Ishikawa (cell line): ENCODE measurements around the gene SYNE3.

Experiments used
- CEBPB ChIP-seq: IDR thresholded peaks from 2 replicates; pipeline ENCODE4 v1.6.1; 2012
- CREB1 ChIP-seq: IDR thresholded peaks from 2 replicates; pipeline ENCODE4 v1.6.1; 2012; ENCODE audit warnings: low read depth
- EGR1 ChIP-seq: IDR thresholded peaks from 2 replicates; pipeline ENCODE4 v1.6.1; 2012
- EP300 ChIP-seq: IDR thresholded peaks from 2 replicates; pipeline ENCODE4 v1.6.1; 2012; ENCODE audit warnings: borderline replicate concordance
- FOXM1 ChIP-seq: IDR thresholded peaks from 2 replicates; pipeline ENCODE4 v1.6.1; 2012; ENCODE audit warnings: low read depth, borderline replicate concordance
- MAX ChIP-seq: IDR thresholded peaks from 2 replicates; pipeline ENCODE4 v1.6.1; 2012
- NFIC ChIP-seq: IDR thresholded peaks from 2 replicates; pipeline ENCODE4 v1.6.1; 2012
- RAD21 ChIP-seq: IDR thresholded peaks from 2 replicates; pipeline ENCODE4 v1.6.1; 2012; ENCODE audit warnings: low read depth
- REST ChIP-seq: IDR thresholded peaks from 2 replicates; pipeline ENCODE4 v1.6.1; 2012; ENCODE audit warnings: low read depth, mild to moderate bottlenecking
- TAF1 ChIP-seq: IDR thresholded peaks from 2 replicates; pipeline ENCODE4 v1.6.1; 2012; ENCODE audit warnings: low read depth, mild to moderate bottlenecking
- TCF12 ChIP-seq: IDR thresholded peaks from 2 replicates; pipeline ENCODE4 v1.6.1; 2012; ENCODE audit warnings: low read depth
- TEAD4 ChIP-seq: IDR thresholded peaks from 2 replicates; pipeline ENCODE4 v1.6.1; 2012
- USF1 ChIP-seq: IDR thresholded peaks from 2 replicates; pipeline ENCODE4 v1.6.1; 2012
- YY1 ChIP-seq: IDR thresholded peaks from 2 replicates; pipeline ENCODE4 v1.6.1; 2012; ENCODE audit warnings: low read depth
- ZBTB7A ChIP-seq: IDR thresholded peaks from 2 replicates; pipeline ENCODE4 v1.6.1; 2012; ENCODE audit warnings: low read depth

Gene SYNE3

GRCh38 chr14:95505030-95505589 lies 11.3 kb downstream of the SYNE3 start:
- TF ChIP-seq CREB1: no peak
- TF ChIP-seq YY1: no peak
- no peak for TF ChIP-seq EP300
- no peak for TF ChIP-seq TAF1

- TF ChIP-seq TAF1 (no peak), YY1 (no peak), ZBTB7A (no peak), EP300 (no peak), FOXM1 (no peak), REST (no peak), CREB1 (no peak), EGR1 (no peak), MAX (no peak), TCF12 (no peak)
These were observed 12.1 kb downstream of the SYNE3 start for GRCh38 chr14:95504135-95505029.

- TF ChIP-seq CEBPB (no peak), TEAD4 (no peak), EGR1 (no peak), NFIC (no peak), FOXM1 (no peak), TCF12 (no peak), RAD21 (no peak), CREB1 (no peak), REST (no peak), MAX (no peak), YY1 (no peak), TAF1 (no peak), EP300 (no peak), ZBTB7A (no peak), USF1 (no peak)
These were observed 12.9 kb downstream of the SYNE3 start for GRCh38 chr14:95503365-95504134.

- TF ChIP-seq FOXM1: no peak
- TF ChIP-seq CREB1: no peak
- no peak for TF ChIP-seq EGR1
- no peak for TF ChIP-seq TAF1
- TF ChIP-seq CEBPB: no peak
- no peak for TF ChIP-seq TEAD4
- TF ChIP-seq NFIC: no peak
- no peak for TF ChIP-seq YY1
- no peak for TF ChIP-seq EP300
These were observed 14.0 kb downstream of the SYNE3 start for GRCh38 chr14:95502381-95502950.

GRCh38 chr14:95500772-95501401 lies 15.6 kb downstream of the SYNE3 start:
- TF ChIP-seq EP300 (no peak), REST (no peak), EGR1 (no peak), TEAD4 (no peak), FOXM1 (no peak), ZBTB7A (no peak), CREB1 (no peak), TCF12 (no peak), YY1 (no peak), USF1 (no peak), NFIC (no peak), CEBPB (no peak), TAF1 (no peak), MAX (no peak), RAD21 (no peak)
